Effector CD8-positive, alpha-beta T cell (primary cell): Measurements from ENCODE around the gene EFNA3.

Experiments used
- DNase-seq: peaks from one replicate; lab custom pipeline; 2025; lab: John Stamatoyannopoulos, UW

EFNA3 gene

GRCh38 chr1:155066777-155067176 lies 11.9 kb upstream of the EFNA3 start:
- DNase-seq, result no peak

GRCh38 chr1:155068599-155068998 lies 10.0 kb upstream of the EFNA3 start:
- no peak for DNase-seq

- DNase-seq, result no peak
These were observed 9.0 kb upstream of the EFNA3 start for GRCh38 chr1:155069551-155070157.

- DNase-seq, result no peak
These were observed 8.4 kb upstream of the EFNA3 start for GRCh38 chr1:155070158-155070621.

- peak; percentile 69 for DNase-seq
These were observed 7.7 kb upstream of the EFNA3 start for GRCh38 chr1:155070721-155071569.

- no peak for DNase-seq
These were observed 6.9 kb upstream of the EFNA3 start for GRCh38 chr1:155071701-155072100.

GRCh38 chr1:155072531-155073289 lies 5.9 kb upstream of the EFNA3 start:
- DNase-seq, result no peak

GRCh38 chr1:155073377-155074242 lies 5.0 kb upstream of the EFNA3 start:
- no peak for DNase-seq

- DNase-seq, result no peak
These were observed 3.1 kb upstream of the EFNA3 start for GRCh38 chr1:155075535-155075934.

- no peak for DNase-seq
These were observed 2.3 kb upstream of the EFNA3 start for GRCh38 chr1:155076371-155076770.

GRCh38 chr1:155077346-155077745 lies 1.3 kb upstream of the EFNA3 start:
- DNase-seq, result no peak

GRCh38 chr1:155077758-155078445 lies 735 bp upstream of the EFNA3 start:
- no peak for DNase-seq

GRCh38 chr1:155079210-155079486 lies 511 bp downstream of the EFNA3 start:
- no peak for DNase-seq

GRCh38 chr1:155079487-155080311 lies 1.1 kb downstream of the EFNA3 start:
- no peak for DNase-seq

- DNase-seq, result no peak
These were observed 1.9 kb downstream of the EFNA3 start for GRCh38 chr1:155080312-155081228.

GRCh38 chr1:155081472-155082300 lies 3.0 kb downstream of the EFNA3 start:
- DNase-seq, result no peak

- no peak for DNase-seq
These were observed 3.8 kb downstream of the EFNA3 start for GRCh38 chr1:155082301-155083051.
